WTC11 (cell line): ENCODE measurements around the gene HYAL1.

Source experiments
- CBFB ChIP-seq: sonication (generic); formaldehyde crosslinking; IDR thresholded peaks from 2 replicates; pipeline ENCODE4 v1.8.1; 2022; ENCODE audit warnings: mild to moderate bottlenecking, low read depth, missing genetic modification reagents
- CREM ChIP-seq: sonication (generic); formaldehyde crosslinking; IDR thresholded peaks from 2 replicates; pipeline ENCODE4 v1.8.1; 2022; ENCODE audit warnings: mild to moderate bottlenecking, missing genetic modification reagents, moderate library complexity
- ELF4 ChIP-seq: sonication (generic); formaldehyde crosslinking; IDR thresholded peaks from 2 replicates; pipeline ENCODE4 v1.8.1; 2022; ENCODE audit warnings: low read depth, mild to moderate bottlenecking, moderate library complexity, missing genetic modification reagents
- IRF2 ChIP-seq: sonication (generic); formaldehyde crosslinking; IDR thresholded peaks from 2 replicates; pipeline ENCODE4 v1.8.0; 2022; ENCODE audit warnings: low read depth, missing genetic modification reagents, borderline replicate concordance
- KAT7 ChIP-seq: sonication (generic); formaldehyde crosslinking; IDR thresholded peaks from 2 replicates; pipeline ENCODE4 v1.8.1; 2023; ENCODE audit warnings: missing genetic modification reagents, mild to moderate bottlenecking, borderline replicate concordance
- TP53 ChIP-seq: sonication (generic); formaldehyde crosslinking; IDR thresholded peaks from 2 replicates; pipeline ENCODE4 v1.8.1; 2023; ENCODE audit warnings: mild to moderate bottlenecking, missing genetic modification reagents
- ZNF423 ChIP-seq: fragments of 250-450 bp; sonication (Bioruptor Pico); IDR thresholded peaks from 2 replicates; pipeline ENCODE4 v2.1.2; 2022; ENCODE audit warnings: mild to moderate bottlenecking, moderate library complexity
- TF ChIP-seq, protein P1 (sequence below): fragments of 200-600 bp; IDR thresholded peaks from 2 replicates; pipeline ENCODE4 v1.8.0; 2022; ENCODE audit warnings: antibody characterized with exemption
- TF ChIP-seq, protein P2 (sequence below): sonication (generic); formaldehyde crosslinking; IDR thresholded peaks from 2 replicates; pipeline ENCODE4 v1.8.0; 2022; ENCODE audit warnings: mild to moderate bottlenecking, missing genetic modification reagents

GRCh38 chr3:50292159-50293078 lies 11.0 kb downstream of the HYAL1 start, which contains the start of gene IFRD2:
- TF ChIP-seq CREM (CRISPR knock-in tag): peak; percentile 90; the same call in 1 of the 2 replicates
- TF ChIP-seq, protein P1, sequence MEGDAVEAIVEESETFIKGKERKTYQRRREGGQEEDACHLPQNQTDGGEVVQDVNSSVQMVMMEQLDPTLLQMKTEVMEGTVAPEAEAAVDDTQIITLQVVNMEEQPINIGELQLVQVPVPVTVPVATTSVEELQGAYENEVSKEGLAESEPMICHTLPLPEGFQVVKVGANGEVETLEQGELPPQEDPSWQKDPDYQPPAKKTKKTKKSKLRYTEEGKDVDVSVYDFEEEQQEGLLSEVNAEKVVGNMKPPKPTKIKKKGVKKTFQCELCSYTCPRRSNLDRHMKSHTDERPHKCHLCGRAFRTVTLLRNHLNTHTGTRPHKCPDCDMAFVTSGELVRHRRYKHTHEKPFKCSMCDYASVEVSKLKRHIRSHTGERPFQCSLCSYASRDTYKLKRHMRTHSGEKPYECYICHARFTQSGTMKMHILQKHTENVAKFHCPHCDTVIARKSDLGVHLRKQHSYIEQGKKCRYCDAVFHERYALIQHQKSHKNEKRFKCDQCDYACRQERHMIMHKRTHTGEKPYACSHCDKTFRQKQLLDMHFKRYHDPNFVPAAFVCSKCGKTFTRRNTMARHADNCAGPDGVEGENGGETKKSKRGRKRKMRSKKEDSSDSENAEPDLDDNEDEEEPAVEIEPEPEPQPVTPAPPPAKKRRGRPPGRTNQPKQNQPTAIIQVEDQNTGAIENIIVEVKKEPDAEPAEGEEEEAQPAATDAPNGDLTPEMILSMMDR: no peak
- TF ChIP-seq, protein P2, sequence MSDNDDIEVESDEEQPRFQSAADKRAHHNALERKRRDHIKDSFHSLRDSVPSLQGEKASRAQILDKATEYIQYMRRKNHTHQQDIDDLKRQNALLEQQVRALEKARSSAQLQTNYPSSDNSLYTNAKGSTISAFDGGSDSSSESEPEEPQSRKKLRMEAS (CRISPR knock-in tag): peak; percentile 81
- 0 out of 2 replicates have a peak, but pooled peaks have one; percentile 87 for TF ChIP-seq CBFB
- no peak for TF ChIP-seq KAT7
- TF ChIP-seq IRF2 (CRISPR knock-in tag): no peak
- no peak for TF ChIP-seq ZNF423 (CRISPR knock-in tag)
- TF ChIP-seq TP53: no peak
- TF ChIP-seq ELF4 (CRISPR knock-in tag): no peak
